NCI-H446 (cell line): ENCODE data around the gene NFKB1.

ENCODE experiments used
- DNase-seq, 2 experiments: peaks; one replicate each; lab custom pipeline; 2025; lab: John Stamatoyannopoulos, UW

NFKB1 gene

GRCh38 chr4:102530986-102531385 is 29.8 kb downstream of the NFKB1 start:
- DNase-seq, result no peak

- DNase-seq, result no peak
Observed at GRCh38 chr4:102531462-102531861, 30.3 kb downstream of the NFKB1 start.

- DNase-seq, result no peak
Observed at GRCh38 chr4:102533348-102533747, 32.2 kb downstream of the NFKB1 start.

GRCh38 chr4:102533904-102534303 is 32.7 kb downstream of the NFKB1 start:
- no peak for DNase-seq

- DNase-seq, result no peak
Observed at GRCh38 chr4:102534845-102535244, 33.7 kb downstream of the NFKB1 start.

- no peak for DNase-seq
Observed at GRCh38 chr4:102535398-102536082, 34.4 kb downstream of the NFKB1 start.

- DNase-seq, result no peak
Observed at GRCh38 chr4:102536768-102537167, 35.6 kb downstream of the NFKB1 start.

- DNase-seq, result no peak
Observed at GRCh38 chr4:102537269-102537668, 36.1 kb downstream of the NFKB1 start.

GRCh38 chr4:102541697-102542096 is 40.5 kb downstream of the NFKB1 start:
- no peak for DNase-seq

GRCh38 chr4:102543030-102543928 is 42.1 kb downstream of the NFKB1 start:
- no peak for DNase-seq

GRCh38 chr4:102546635-102547034 is 45.5 kb downstream of the NFKB1 start:
- DNase-seq, result no peak

- no peak for DNase-seq
Observed at GRCh38 chr4:102547973-102548372, 46.8 kb downstream of the NFKB1 start.

- DNase-seq, result no peak
Observed at GRCh38 chr4:102551958-102552565, 50.9 kb downstream of the NFKB1 start.

- no peak for DNase-seq
Observed at GRCh38 chr4:102552781-102553180, 51.6 kb downstream of the NFKB1 start.

GRCh38 chr4:102553982-102554381 is 52.8 kb downstream of the NFKB1 start:
- no peak for DNase-seq

- DNase-seq, result no peak
Observed at GRCh38 chr4:102554482-102554881, 53.3 kb downstream of the NFKB1 start.

- no peak for DNase-seq
Observed at GRCh38 chr4:102554992-102555391, 53.8 kb downstream of the NFKB1 start.

GRCh38 chr4:102557636-102558035 is 56.5 kb downstream of the NFKB1 start:
- DNase-seq, result no peak

- DNase-seq, result no peak
Observed at GRCh38 chr4:102560115-102560514, 59.0 kb downstream of the NFKB1 start.

GRCh38 chr4:102560571-102561341 is 59.6 kb downstream of the NFKB1 start:
- no peak for DNase-seq

GRCh38 chr4:102563000-102563399 is 61.8 kb downstream of the NFKB1 start:
- DNase-seq, result no peak

- DNase-seq, result no peak
Observed at GRCh38 chr4:102564399-102565059, 63.4 kb downstream of the NFKB1 start.
